ENCODE results near the gene ERBB4. TPM values are rescaled to one million over a fixed set of nuclear protein-coding genes. Genes with fewer than 3 reads are reported as not detected.

Gene ERBB4
- total and polyA plus RNA-seq, 10 of the 15 experiments (the other 5 are each of a cell fraction or from before 2014, with no cell fraction given): under 0.01 to 0.23 (median 0.01) TPM; not detected in 4

DNA sequence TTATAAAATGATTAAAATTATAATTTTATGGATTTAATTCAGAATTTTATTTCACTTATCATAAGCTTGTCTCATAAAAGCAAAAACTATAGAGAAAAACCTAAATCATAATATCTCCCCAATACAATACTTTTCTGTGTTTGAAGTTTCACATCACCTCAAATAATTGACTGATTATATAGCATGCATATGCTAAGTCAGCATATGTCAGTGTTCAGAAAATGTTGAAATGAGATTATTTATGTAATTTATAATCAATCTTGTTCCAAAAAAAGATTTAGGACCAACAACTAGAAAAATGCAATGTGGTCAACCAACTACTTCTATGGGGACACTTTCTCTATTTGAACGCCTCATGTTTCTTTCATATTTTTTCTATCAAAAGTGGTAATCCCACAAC is 1079.6 kb downstream of the ERBB4 start:
- 43% methylated on average over 1 of the region's 1 CpG for WGBS (ENCODE audit: insufficient coverage, insufficient replicate concordance, low lambda C conversion rate, missing lambda C conversion rate)
- CTCF ChIA-PET: interaction anchor here (1.1 to 1.9 kb wide), 3 partner anchors 16 to 1108 kb away, joined by 3 to 4 read pairs (median 3); no protein-coding TSS in a partner anchor
- Histone ChIP-seq H3K9ac (ENCODE audit: control insufficient read depth, insufficient read depth, low read length) (no peak overlapping the region), H2AFZ (ENCODE audit: control insufficient read depth, low read depth, low read length) (no peak overlapping the region), H3K27ac (ENCODE audit: control insufficient read depth, insufficient read depth) (no peak overlapping the region), H3K27me3 (replicated peaks in 1 of 2; ENCODE audit: control insufficient read depth in 2 of 2, insufficient read depth in 2 of 2, low read length in 1 of 2) (no peaks in the 10 kb centered on the region; a peak in 1 of 4 replicates), H3K79me2 (ENCODE audit: control insufficient read depth, insufficient read depth, low read length) (no peaks in the 10 kb centered on the region), H3K4me2 (ENCODE audit: control insufficient read depth, insufficient read depth) (no peak overlapping the region), H3K9me3 (replicated peaks; ENCODE audit: control insufficient read depth, insufficient read depth, low read length) (no peaks in the 10 kb centered on the region), H4K20me1 (ENCODE audit: control insufficient read depth, insufficient read depth) (no peaks in the 10 kb centered on the region), H3K4me1 (ENCODE audit: control insufficient read depth, insufficient read depth, low read length) (no peaks in the 10 kb centered on the region), H3K4me3 (no peak overlapping the region), H3K36me3 (ENCODE audit: control insufficient read depth in 2 of 2, insufficient read depth in 2 of 2, low read length in 1 of 2) (no peaks in the 10 kb centered on the region)
- ATAC-seq: no peak
- intact Hi-C loops (cut with micrococcal nuclease; ENCODE audit: unreplicated experiment) (no loop called here), in situ Hi-C loops (cut with MboI) (no loop called here)
- TF ChIP-seq, protein P1, sequence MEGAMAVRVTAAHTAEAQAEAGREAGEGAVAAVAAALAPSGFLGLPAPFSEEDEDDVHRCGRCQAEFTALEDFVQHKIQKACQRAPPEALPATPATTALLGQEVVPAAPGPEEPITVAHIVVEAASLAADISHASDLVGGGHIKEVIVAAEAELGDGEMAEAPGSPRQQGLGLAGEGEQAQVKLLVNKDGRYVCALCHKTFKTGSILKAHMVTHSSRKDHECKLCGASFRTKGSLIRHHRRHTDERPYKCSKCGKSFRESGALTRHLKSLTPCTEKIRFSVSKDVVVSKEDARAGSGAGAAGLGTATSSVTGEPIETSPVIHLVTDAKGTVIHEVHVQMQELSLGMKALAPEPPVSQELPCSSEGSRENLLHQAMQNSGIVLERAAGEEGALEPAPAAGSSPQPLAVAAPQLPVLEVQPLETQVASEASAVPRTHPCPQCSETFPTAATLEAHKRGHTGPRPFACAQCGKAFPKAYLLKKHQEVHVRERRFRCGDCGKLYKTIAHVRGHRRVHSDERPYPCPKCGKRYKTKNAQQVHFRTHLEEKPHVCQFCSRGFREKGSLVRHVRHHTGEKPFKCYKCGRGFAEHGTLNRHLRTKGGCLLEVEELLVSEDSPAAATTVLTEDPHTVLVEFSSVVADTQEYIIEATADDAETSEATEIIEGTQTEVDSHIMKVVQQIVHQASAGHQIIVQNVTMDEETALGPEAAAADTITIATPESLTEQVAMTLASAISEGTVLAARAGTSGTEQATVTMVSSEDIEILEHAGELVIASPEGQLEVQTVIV (IDR thresholded peaks at IDR 0.05; ENCODE audit: borderline replicate concordance, partially characterized antibody): no peak
- no peak for TF ChIP-seq POU2F2 (IDR thresholded peaks at IDR 0.05; ENCODE audit: borderline replicate concordance, low read depth, low read length)
- TF ChIP-seq RAD21 (IDR thresholded peaks at IDR 0.05; ENCODE audit: insufficient read depth, low read depth, low read length): no peak
- TF ChIP-seq, protein P2, sequence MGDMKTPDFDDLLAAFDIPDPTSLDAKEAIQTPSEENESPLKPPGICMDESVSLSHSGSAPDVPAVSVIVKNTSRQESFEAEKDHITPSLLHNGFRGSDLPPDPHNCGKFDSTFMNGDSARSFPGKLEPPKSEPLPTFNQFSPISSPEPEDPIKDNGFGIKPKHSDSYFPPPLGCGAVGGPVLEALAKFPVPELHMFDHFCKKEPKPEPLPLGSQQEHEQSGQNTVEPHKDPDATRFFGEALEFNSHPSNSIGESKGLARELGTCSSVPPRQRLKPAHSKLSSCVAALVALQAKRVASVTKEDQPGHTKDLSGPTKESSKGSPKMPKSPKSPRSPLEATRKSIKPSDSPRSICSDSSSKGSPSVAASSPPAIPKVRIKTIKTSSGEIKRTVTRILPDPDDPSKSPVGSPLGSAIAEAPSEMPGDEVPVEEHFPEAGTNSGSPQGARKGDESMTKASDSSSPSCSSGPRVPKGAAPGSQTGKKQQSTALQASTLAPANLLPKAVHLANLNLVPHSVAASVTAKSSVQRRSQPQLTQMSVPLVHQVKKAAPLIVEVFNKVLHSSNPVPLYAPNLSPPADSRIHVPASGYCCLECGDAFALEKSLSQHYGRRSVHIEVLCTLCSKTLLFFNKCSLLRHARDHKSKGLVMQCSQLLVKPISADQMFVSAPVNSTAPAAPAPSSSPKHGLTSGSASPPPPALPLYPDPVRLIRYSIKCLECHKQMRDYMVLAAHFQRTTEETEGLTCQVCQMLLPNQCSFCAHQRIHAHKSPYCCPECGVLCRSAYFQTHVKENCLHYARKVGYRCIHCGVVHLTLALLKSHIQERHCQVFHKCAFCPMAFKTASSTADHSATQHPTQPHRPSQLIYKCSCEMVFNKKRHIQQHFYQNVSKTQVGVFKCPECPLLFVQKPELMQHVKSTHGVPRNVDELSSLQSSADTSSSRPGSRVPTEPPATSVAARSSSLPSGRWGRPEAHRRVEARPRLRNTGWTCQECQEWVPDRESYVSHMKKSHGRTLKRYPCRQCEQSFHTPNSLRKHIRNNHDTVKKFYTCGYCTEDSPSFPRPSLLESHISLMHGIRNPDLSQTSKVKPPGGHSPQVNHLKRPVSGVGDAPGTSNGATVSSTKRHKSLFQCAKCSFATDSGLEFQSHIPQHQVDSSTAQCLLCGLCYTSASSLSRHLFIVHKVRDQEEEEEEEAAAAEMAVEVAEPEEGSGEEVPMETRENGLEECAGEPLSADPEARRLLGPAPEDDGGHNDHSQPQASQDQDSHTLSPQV (IDR thresholded peaks at IDR 0.05): no peak
- TF ChIP-seq EED (IDR thresholded peaks at IDR 0.05; ENCODE audit: low read depth): no peak
- TF ChIP-seq RBBP5 (conservative IDR thresholded peaks at IDR 0.05): no peak
- no peak for TF ChIP-seq NR2C2 (IDR thresholded peaks at IDR 0.05; ENCODE audit: borderline replicate concordance, control insufficient read depth, insufficient read length, low read depth)
- TF ChIP-seq HDAC6 (IDR thresholded peaks at IDR 0.05; ENCODE audit: unreplicated experiment): no peak
- TF ChIP-seq FOS (IDR thresholded peaks at IDR 0.05; ENCODE audit: borderline replicate concordance, extremely low read depth, insufficient read length): no peak
- TF ChIP-seq NFYB (IDR thresholded peaks at IDR 0.05; ENCODE audit: insufficient read depth, low read depth, low read length): no peak
- no peak for TF ChIP-seq NFIC (IDR thresholded peaks at IDR 0.05; ENCODE audit: low read depth, low read length)
- TF ChIP-seq ZNF24 (IDR thresholded peaks at IDR 0.05): no peak
- no peak for TF ChIP-seq SMC3 (IDR thresholded peaks at IDR 0.05; ENCODE audit: borderline replicate concordance, low read length)
- TF ChIP-seq ASH2L (IDR thresholded peaks at IDR 0.05; ENCODE audit: borderline replicate concordance, low read depth): no peak
- TF ChIP-seq RUNX3 (IDR thresholded peaks at IDR 0.05; ENCODE audit: low read length): no peak
- TF ChIP-seq POLR2AphosphoS2 (IDR thresholded peaks at IDR 0.05; ENCODE audit: low read depth, low read length): no peak
- POLR2A ChIA-PET: no interaction called here
- RAD21 ChIA-PET (ENCODE audit: unreplicated experiment): no interaction called here
- BruUV-seq (replicated peaks): no TSS peak
- SMC1A ChIA-PET (ENCODE audit: uncharacterized antibody, unreplicated experiment): no interaction called here
- FAIRE-seq: no peak
- no peak for DNase-seq (ENCODE audit: low read depth, low spot score)
